Fibroblast of upper back skin (primary cell): ENCODE results near the gene SH2D2A.

Source experiments
- DNase-seq: peaks from one replicate; pipeline ENCODE4 v3.0.0-alpha.2; 2013

The SH2D2A gene

GRCh38 chr1:156822680-156823079 is 6.0 kb upstream of the SH2D2A start:
- DNase-seq = no peak

- DNase-seq = peak; percentile 57
Measured at GRCh38 chr1:156821801-156822200, 5.2 kb upstream of the SH2D2A start.

GRCh38 chr1:156815961-156816422 is 656 bp downstream of the SH2D2A start:
- no peak for DNase-seq

- peak; percentile 60 for DNase-seq
Measured at GRCh38 chr1:156815307-156815826, 1.3 kb downstream of the SH2D2A start.

- no peak for DNase-seq
Measured at GRCh38 chr1:156814571-156815260, 1.9 kb downstream of the SH2D2A start.

- DNase-seq = peak; percentile 28
Measured at GRCh38 chr1:156813750-156814570, 2.7 kb downstream of the SH2D2A start.

- no peak for DNase-seq
Measured at GRCh38 chr1:156813298-156813697, 3.4 kb downstream of the SH2D2A start.

- DNase-seq = no peak
Measured at GRCh38 chr1:156812293-156812990, 4.2 kb downstream of the SH2D2A start.

GRCh38 chr1:156811168-156811567 is 5.5 kb downstream of the SH2D2A start:
- DNase-seq = no peak

GRCh38 chr1:156809711-156810366 is 6.8 kb downstream of the SH2D2A start:
- DNase-seq = no peak

GRCh38 chr1:156809281-156809680 is 7.4 kb downstream of the SH2D2A start:
- no peak for DNase-seq

GRCh38 chr1:156808186-156809030 is 8.2 kb downstream of the SH2D2A start:
- DNase-seq = no peak

GRCh38 chr1:156807627-156808026 is 9.0 kb downstream of the SH2D2A start:
- peak; percentile 36 for DNase-seq

- peak; percentile 20 for DNase-seq
Measured at GRCh38 chr1:156806512-156807440, 9.9 kb downstream of the SH2D2A start.

GRCh38 chr1:156805766-156806511 is 10.7 kb downstream of the SH2D2A start:
- DNase-seq = peak; percentile 92

- DNase-seq = peak; percentile 41
Measured at GRCh38 chr1:156804572-156805243, 11.9 kb downstream of the SH2D2A start.

- no peak for DNase-seq
Measured at GRCh38 chr1:156804026-156804425, 12.6 kb downstream of the SH2D2A start.

GRCh38 chr1:156803086-156803851 is 13.4 kb downstream of the SH2D2A start:
- DNase-seq = no peak
